ENCODE data around the gene POLR1A. TPM values are rescaled to one million over a fixed set of nuclear protein-coding genes. Genes with fewer than 3 reads are reported as not detected.

The POLR1A gene
- polyA plus RNA-seq, 3 donors = 0.45 to 2.1 (median 1.6) TPM

GRCh38 chr2:86031606-86032005 is 74.1 kb downstream of the POLR1A start:
- Histone ChIP-seq H3K9me3 (replicated peaks in 1 of 2; ENCODE audit: control insufficient read depth in 1 of 2, insufficient read depth in 1 of 2, low read length in 2 of 2) (no peaks in the 10 kb centered on the region), H3K4me1 (ENCODE audit: control insufficient read depth in 1 of 2, insufficient read depth in 2 of 2, low read length in 2 of 2) (peaks cover 23 to 37% of the 10 kb centered on the region in 2 donors), H3K27ac (ENCODE audit: low read depth in 1 of 2, low read length in 2 of 2) (peak overlapping the region in 1 of 2 donors; percentile 18), H3K4me2 (replicated peaks; ENCODE audit: extremely low read depth, low read length, poor library complexity, severe bottlenecking) (no peak overlapping the region), H3K4me3 (replicated peaks in 1 of 3; ENCODE audit: low read depth in 2 of 3, low read length in 3 of 3) (no peak overlapping the region), H2AFZ (ENCODE audit: insufficient read depth, low read depth, low read length, poor library complexity, severe bottlenecking) (no peak overlapping the region), H3K79me2 (ENCODE audit: insufficient read depth, low read length) (no peaks in the 10 kb centered on the region), H3K9ac (ENCODE audit: insufficient read depth, low read length, poor library complexity, severe bottlenecking) (no peak overlapping the region), H4K20me1 (ENCODE audit: insufficient read depth, low read length) (no peaks in the 10 kb centered on the region), H3K36me3 (replicated peaks in 1 of 2; ENCODE audit: control insufficient read depth in 1 of 2, insufficient read depth in 2 of 2, low read length in 2 of 2) (peaks cover 69 to 79% of the 10 kb centered on the region in 2 donors), H3K27me3 (ENCODE audit: control insufficient read depth in 2 of 2, insufficient read depth in 2 of 2, low read length in 2 of 2) (no peaks in the 10 kb centered on the region)
- H3K4me1 Mint-ChIP-seq = peaks cover 38% of the 10 kb centered on the region
- H3K4me3 Mint-ChIP-seq = no peak overlapping the region
- no peak for TF ChIP-seq CTCF (IDR thresholded peaks at IDR 0.05)
- no peaks in the 10 kb centered on the region for H3K27me3 Mint-ChIP-seq (ENCODE audit: low read depth in 3 of 3)
- intact Hi-C loops (cut with micrococcal nuclease) = loop anchor here in 1 of 2 donors (5.0 kb wide), 1 partner anchor 34 kb away; no protein-coding TSS in a partner anchor
- DNase-seq = no peak
- peaks cover 0 to 3% (median 0%) of the 10 kb centered on the region in 7 donors for H3K9me3 Mint-ChIP-seq
- peaks cover 65 to 80% of the 10 kb centered on the region in 2 donors for H3K36me3 Mint-ChIP-seq
- peak overlapping the region in 3 of 7 donors; percentile 33 to 61 (median 60) for H3K27ac Mint-ChIP-seq
- WGBS (ENCODE audit: insufficient coverage) = no CpG with 5 or more reads among the region's 4 CpGs

DNA sequence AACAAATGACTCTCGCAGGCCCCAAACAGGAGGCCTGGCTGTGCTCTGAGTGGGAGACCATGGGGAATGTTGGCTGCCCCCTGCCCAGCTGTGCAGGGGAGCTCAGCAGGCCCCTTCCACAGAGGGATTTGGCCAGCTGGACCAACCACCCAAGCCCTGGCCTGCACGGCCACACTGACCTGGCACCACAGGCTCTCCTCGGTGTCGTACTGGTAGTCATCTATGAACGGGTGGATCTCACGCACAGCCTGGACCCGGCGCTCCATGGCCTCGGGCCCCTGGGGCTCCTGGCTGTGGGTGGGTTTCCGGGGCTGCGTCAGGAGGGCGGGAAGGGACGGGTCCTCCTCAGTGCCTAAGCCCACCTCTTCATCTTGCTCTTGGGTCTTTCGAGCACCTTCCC is 74.5 kb downstream of the POLR1A start:
- no peak overlapping the region for H3K9ac ChIP-seq (ENCODE audit: insufficient read depth, low read length, poor library complexity, severe bottlenecking)
- H3K27ac Mint-ChIP-seq = peak overlapping the region in 1 of 7 donors; percentile 61
- no peak overlapping the region for H3K4me2 ChIP-seq (replicated peaks; ENCODE audit: extremely low read depth, low read length, poor library complexity, severe bottlenecking)
- H2AFZ ChIP-seq (ENCODE audit: insufficient read depth, low read depth, low read length, poor library complexity, severe bottlenecking) = no peak overlapping the region
- peaks cover 0 to 3% (median 0%) of the 10 kb centered on the region in 7 donors for H3K9me3 Mint-ChIP-seq
- TF ChIP-seq CTCF (IDR thresholded peaks at IDR 0.05) = no peak
- WGBS (ENCODE audit: insufficient coverage) = 96% methylated on average over 11 of the region's 14 CpGs
- H3K79me2 ChIP-seq (ENCODE audit: insufficient read depth, low read length) = no peaks in the 10 kb centered on the region
- peaks cover 34% of the 10 kb centered on the region for H3K4me1 Mint-ChIP-seq
- no peak overlapping the region for H3K4me3 ChIP-seq (replicated peaks in 1 of 3; ENCODE audit: low read depth in 2 of 3, low read length in 3 of 3)
- no peaks in the 10 kb centered on the region for H4K20me1 ChIP-seq (ENCODE audit: insufficient read depth, low read length)
- no peak overlapping the region for H3K4me3 Mint-ChIP-seq
- peaks cover 73 to 83% of the 10 kb centered on the region in 2 donors for H3K36me3 ChIP-seq (replicated peaks in 1 of 2; ENCODE audit: control insufficient read depth in 1 of 2, insufficient read depth in 2 of 2, low read length in 2 of 2)
- no peaks in the 10 kb centered on the region for H3K27me3 ChIP-seq (ENCODE audit: control insufficient read depth in 2 of 2, insufficient read depth in 2 of 2, low read length in 2 of 2)
- H3K36me3 Mint-ChIP-seq = peaks cover 70 to 84% of the 10 kb centered on the region in 2 donors
- no peak overlapping the region for H3K27ac ChIP-seq (ENCODE audit: low read depth in 1 of 2, low read length in 2 of 2)
- no peaks in the 10 kb centered on the region for H3K27me3 Mint-ChIP-seq (ENCODE audit: low read depth in 3 of 3)
- peaks cover 19 to 32% of the 10 kb centered on the region in 2 donors for H3K4me1 ChIP-seq (ENCODE audit: control insufficient read depth in 1 of 2, insufficient read depth in 2 of 2, low read length in 2 of 2)
- intact Hi-C loops (cut with micrococcal nuclease) = loop anchor here in 1 of 2 donors (5.0 kb wide), 1 partner anchor 34 kb away; no protein-coding TSS in a partner anchor
- no peaks in the 10 kb centered on the region for H3K9me3 ChIP-seq (replicated peaks in 1 of 2; ENCODE audit: control insufficient read depth in 1 of 2, insufficient read depth in 1 of 2, low read length in 2 of 2)
- DNase-seq = no peak
